Tibial artery (tissue), 4 donors: ENCODE measurements around the gene TBC1D10A.
"Not testable (repeated sequence)": the region's sequence is repeated elsewhere in the genome, so short reads cannot be mapped to it uniquely, and the experiment has no call there.

Source experiments
- DNase-seq, 2 donors: peaks; one replicate each; pipeline ENCODE4 v3.0.0-alpha.2; 2019
- H3K27ac ChIP-seq, 2 donors: fragments of 200-600 bp; sonication (generic) in 1 of 2; 1 replicate in 1 of 2; 2 replicates in 1 of 2; pipeline ENCODE4 v1.5.1; 2018 to 2019; ENCODE audit warnings: mild to moderate bottlenecking in 1 of 2
- H3K27me3 ChIP-seq, 2 donors: fragments of 200-600 bp; sonication (generic) in 1 of 2; one replicate each; pipeline versions ENCODE4 v1.5.1 to v1.6.0; 2016 to 2019
- H3K36me3 ChIP-seq, 3 donors: fragments of 200-600 bp; sonication (generic) in 2 of 3; one replicate each; pipeline ENCODE4 v1.5.1; 2016 to 2019; ENCODE audit warnings: mild to moderate bottlenecking in 2 of 3
- H3K4me1 ChIP-seq, 4 donors: fragments of 200-600 bp; sonication (generic) in 2 of 4; 1 replicate in 3 of 4; 2 replicates in 1 of 4; pipeline ENCODE4 v1.5.1; 2016 to 2019
- H3K4me3 ChIP-seq, 2 donors: fragments of 200-600 bp; sonication (generic) in 1 of 2; 1 replicate in 1 of 2; 2 replicates in 1 of 2; pipeline ENCODE4 v1.5.1; 2018 to 2019; ENCODE audit warnings: mild to moderate bottlenecking in 2 of 2
- H3K9me3 ChIP-seq, 3 donors: fragments of 200-600 bp; sonication (generic) in 1 of 3; one replicate each; pipeline ENCODE4 v1.5.1; 2016 to 2019
- CTCF ChIP-seq, 2 experiments: fragments of 200-600 bp in 1 of 2; fragments of 450-650 bp in 1 of 2; IDR thresholded peaks; one replicate each; pipeline ENCODE4 v1.5.1; 2017 to 2019; ENCODE audit warnings: antibody characterized with exemption in 2 of 2, mild to moderate bottlenecking in 1 of 2, moderate library complexity in 1 of 2
- intact Hi-C: fragments of 100-400 bp; cut with DNase I; formaldehyde crosslinking; loops from one replicate; pipeline ENCODE4 v1.15.0; 2023; ENCODE audit warnings: low total_unique reads

Gene TBC1D10A

GRCh38 chr22:30344447-30345200 lies 17.9 kb upstream of the TBC1D10A start:
- Histone ChIP-seq H3K4me3 (no peak overlapping the region), H3K4me1 (peaks cover 0 to 31% (median 22%) of the 10 kb centered on the region in 4 donors), H3K27ac (no peak overlapping the region), H3K36me3 (peaks cover 83 to 95% (median 88%) of the 10 kb centered on the region in 3 donors), H3K27me3 (no peaks in the 10 kb centered on the region), H3K9me3 (no peaks in the 10 kb centered on the region)
- no peak for TF ChIP-seq CTCF (IDR thresholded peaks at IDR 0.05)
- DNase-seq = no peak
- intact Hi-C loops = no loop called here

GRCh38 chr22:30340911-30341685 lies 14.4 kb upstream of the TBC1D10A start:
- intact Hi-C loops = no loop called here
- no peaks in the 10 kb centered on the region for H3K27me3 ChIP-seq
- H3K4me1 ChIP-seq = peaks cover 0 to 31% (median 22%) of the 10 kb centered on the region in 4 donors
- peak overlapping the region; percentile 54 to 66 for H3K27ac ChIP-seq
- H3K4me3 ChIP-seq = no peak overlapping the region
- peak; percentile 44 to 89 for DNase-seq
- no peak for TF ChIP-seq CTCF (IDR thresholded peaks at IDR 0.05)
- H3K9me3 ChIP-seq = no peaks in the 10 kb centered on the region
- peaks cover 94 to 100% (median 100%) of the 10 kb centered on the region in 3 donors for H3K36me3 ChIP-seq

- peaks cover 94 to 100% (median 100%) of the 10 kb centered on the region in 3 donors for H3K36me3 ChIP-seq
- no peaks in the 10 kb centered on the region for H3K27me3 ChIP-seq
- no peak overlapping the region for H3K27ac ChIP-seq
- intact Hi-C loops = no loop called here
- no peak for DNase-seq
- TF ChIP-seq CTCF (IDR thresholded peaks at IDR 0.05) = no peak
- H3K4me3 ChIP-seq = no peak overlapping the region
- H3K4me1 ChIP-seq = peaks cover 0 to 31% (median 22%) of the 10 kb centered on the region in 4 donors
- no peaks in the 10 kb centered on the region for H3K9me3 ChIP-seq
Measured at GRCh38 chr22:30338802-30339201, 12.1 kb upstream of the TBC1D10A start.

GRCh38 chr22:30338341-30338740 lies 11.6 kb upstream of the TBC1D10A start:
- intact Hi-C loops, H3K27me3 ChIP-seq, H3K4me3 ChIP-seq, H3K9me3 ChIP-seq, H3K27ac ChIP-seq, DNase-seq: not testable (repeated sequence)
- Histone ChIP-seq H3K36me3 (peaks cover 94 to 100% (median 100%) of the 10 kb centered on the region in 3 donors), H3K4me1 (peaks cover 0 to 31% (median 22%) of the 10 kb centered on the region in 4 donors)

- Histone ChIP-seq H3K36me3 (peaks cover 94 to 100% (median 100%) of the 10 kb centered on the region in 3 donors), H3K4me1 (peaks cover 0 to 27% (median 22%) of the 10 kb centered on the region in 4 donors), H3K4me3 (no peak overlapping the region), H3K9me3 (no peaks in the 10 kb centered on the region), H3K27ac (no peak overlapping the region), H3K27me3 (no peaks in the 10 kb centered on the region)
- intact Hi-C loops = no loop called here
- DNase-seq = no peak
- TF ChIP-seq CTCF (IDR thresholded peaks at IDR 0.05) = no peak
Measured at GRCh38 chr22:30337461-30337778, 10.7 kb upstream of the TBC1D10A start.
